SJSA1 (cell line): Measurements from ENCODE around the gene FAM184A. TPM values are rescaled to one million over a fixed set of nuclear protein-coding genes. Genes with fewer than 3 reads are reported as not detected.
A peak's percentile ranks its signal among the peaks of the same experiment; 100 is the strongest.

ENCODE experiments used
- DNase-seq, 2 experiments: peaks; one replicate each; pipeline ENCODE4 v3.0.0-alpha.2; 2015 to 2020; ENCODE audit warnings: low spot score in 2 of 2, low read depth in 1 of 2
- H3K27ac ChIP-seq: fragments of 250-450 bp; sonication (Bioruptor Pico); 2 replicates; pipeline ENCODE4 v1.5.1; 2020; ENCODE audit warnings: mild to moderate bottlenecking, moderate library complexity
- H3K27me3 ChIP-seq: fragments of 250-450 bp; sonication (Bioruptor Pico); replicated peaks from 2 replicates; pipeline ENCODE4 v1.5.1; 2020; ENCODE audit warnings: mild to moderate bottlenecking, moderate library complexity
- H3K36me3 ChIP-seq: fragments of 250-450 bp; sonication (Bioruptor Pico); 2 replicates; pipeline ENCODE4 v1.5.1; 2020; ENCODE audit warnings: mild to moderate bottlenecking
- H3K4me1 ChIP-seq: fragments of 250-450 bp; sonication (Bioruptor Pico); replicated peaks from 2 replicates; pipeline ENCODE4 v1.6.1; 2021; ENCODE audit warnings: mild to moderate bottlenecking
- H3K4me3 ChIP-seq: fragments of 250-450 bp; sonication (Bioruptor Pico); 2 replicates; pipeline ENCODE4 v1.5.1; 2020; ENCODE audit warnings: mild to moderate bottlenecking
- H3K9me3 ChIP-seq: fragments of 250-450 bp; sonication (Bioruptor Pico); replicated peaks from 2 replicates; pipeline ENCODE4 v1.5.1; 2020; ENCODE audit warnings: mild to moderate bottlenecking
- total RNA-seq: library from RNA; depleted of rRNA; stranded (reverse); fragments of >200 nt; shearing (Covaris generic); gene quantifications from 2 replicates; pipeline ENCODE4 v1.2.3, GENCODE V29; 2014

Gene FAM184A
- total RNA-seq, 1 experiment from 2014 or later = not detected

GRCh38 chr6:118970866-118971265 is 107.6 kb downstream of the FAM184A start:
- Histone ChIP-seq H3K4me1 (no peaks in the 10 kb centered on the region), H3K36me3 (no peaks in the 10 kb centered on the region), H3K9me3 (no peaks in the 10 kb centered on the region), H3K4me3 (no peak overlapping the region), H3K27me3 (no peaks in the 10 kb centered on the region; the same call in 1 of the 2 replicates), H3K27ac (no peak overlapping the region)
- DNase-seq = no peak

DNA sequence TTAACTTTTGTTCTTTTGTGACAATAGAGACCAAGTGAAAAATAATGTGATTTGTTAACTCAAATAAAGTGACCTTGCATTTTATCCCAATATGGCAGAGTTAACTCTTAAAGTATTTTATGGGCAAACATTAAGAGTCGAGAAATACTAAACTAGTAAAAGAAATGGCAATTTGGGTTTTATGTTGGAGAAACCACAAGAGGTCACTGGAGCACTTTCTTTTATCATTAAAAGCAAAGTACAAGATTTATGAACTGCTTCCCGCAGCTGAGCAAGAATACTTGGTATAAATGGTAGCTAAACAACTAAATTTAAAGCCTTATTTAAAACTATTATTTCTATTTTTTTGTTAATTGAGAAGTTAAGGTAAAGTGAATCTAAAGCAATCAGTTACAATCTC is 110.0 kb downstream of the FAM184A start:
- no peak overlapping the region for H3K4me3 ChIP-seq
- no peaks in the 10 kb centered on the region for H3K36me3 ChIP-seq
- no peak overlapping the region for H3K27ac ChIP-seq
- DNase-seq = no peak
- no peaks in the 10 kb centered on the region for H3K4me1 ChIP-seq
- no peaks in the 10 kb centered on the region for H3K9me3 ChIP-seq
- H3K27me3 ChIP-seq = no peaks in the 10 kb centered on the region; the same call in 1 of the 2 replicates

GRCh38 chr6:118967239-118967638 is 111.2 kb downstream of the FAM184A start:
- Histone ChIP-seq H3K9me3 (no peaks in the 10 kb centered on the region), H3K27ac (no peak overlapping the region)

GRCh38 chr6:118965843-118966370 is 112.6 kb downstream of the FAM184A start:
- Histone ChIP-seq H3K36me3 (no peaks in the 10 kb centered on the region), H3K4me1 (no peaks in the 10 kb centered on the region), H3K27ac (no peak overlapping the region), H3K9me3 (no peaks in the 10 kb centered on the region), H3K4me3 (no peak overlapping the region), H3K27me3 (no peaks in the 10 kb centered on the region)
- DNase-seq = no peak

More at GRCh38 chr6:118967239-118967638, 111.2 kb downstream of the FAM184A start:
- no peak for DNase-seq
- no peaks in the 10 kb centered on the region for H3K36me3 ChIP-seq
- no peaks in the 10 kb centered on the region for H3K4me1 ChIP-seq
- no peak overlapping the region for H3K4me3 ChIP-seq
- no peaks in the 10 kb centered on the region for H3K27me3 ChIP-seq

DNA sequence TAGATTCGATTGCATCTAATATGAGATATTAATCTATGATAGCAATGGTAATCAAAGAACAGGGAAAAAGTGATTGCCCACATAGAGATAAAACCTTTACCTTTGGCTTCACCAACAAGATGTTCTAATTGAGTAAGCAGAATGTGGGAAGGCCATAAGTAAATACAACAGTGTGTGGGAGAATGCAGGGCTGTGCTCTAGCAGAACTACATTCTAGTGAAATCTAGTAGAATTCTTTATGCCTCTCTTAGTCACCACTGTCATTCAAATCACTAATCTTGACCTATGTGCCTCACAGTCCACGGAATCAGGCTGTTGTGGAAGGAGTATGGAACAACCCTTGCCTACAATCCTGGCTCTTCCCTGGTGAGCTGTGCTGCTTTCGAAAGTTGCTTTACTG is 113.1 kb downstream of the FAM184A start:
- Histone ChIP-seq H3K27me3 (no peaks in the 10 kb centered on the region), H3K36me3 (no peaks in the 10 kb centered on the region), H3K9me3 (no peaks in the 10 kb centered on the region), H3K4me3 (no peak overlapping the region), H3K27ac (no peak overlapping the region), H3K4me1 (no peaks in the 10 kb centered on the region)
- no peak for DNase-seq

GRCh38 chr6:118963003-118963402 is 115.5 kb downstream of the FAM184A start:
- H3K27ac ChIP-seq = no peak overlapping the region
- no peaks in the 10 kb centered on the region for H3K27me3 ChIP-seq
- H3K36me3 ChIP-seq = no peaks in the 10 kb centered on the region
- no peak overlapping the region for H3K4me3 ChIP-seq
- H3K9me3 ChIP-seq = no peaks in the 10 kb centered on the region
- no peak for DNase-seq
- no peaks in the 10 kb centered on the region for H3K4me1 ChIP-seq

- Histone ChIP-seq H3K4me1 (no peaks in the 10 kb centered on the region), H3K36me3 (no peaks in the 10 kb centered on the region), H3K9me3 (no peaks in the 10 kb centered on the region), H3K27me3 (no peaks in the 10 kb centered on the region; the same call in 1 of the 2 replicates), H3K27ac (no peak overlapping the region), H3K4me3 (no peak overlapping the region)
- DNase-seq = no peak
These were observed 118.6 kb downstream of the FAM184A start for GRCh38 chr6:118959903-118960302.

- no peaks in the 10 kb centered on the region for H3K4me1 ChIP-seq
- H3K4me3 ChIP-seq = no peak overlapping the region
- H3K27me3 ChIP-seq = no peaks in the 10 kb centered on the region; the same call in 1 of the 2 replicates
- H3K27ac ChIP-seq = no peak overlapping the region
- no peaks in the 10 kb centered on the region for H3K36me3 ChIP-seq
- DNase-seq = no peak
- H3K9me3 ChIP-seq = no peaks in the 10 kb centered on the region
These were observed 125.1 kb downstream of the FAM184A start for GRCh38 chr6:118953391-118953790.

GRCh38 chr6:118952683-118953082 is 125.8 kb downstream of the FAM184A start:
- Histone ChIP-seq H3K36me3 (no peaks in the 10 kb centered on the region), H3K9me3 (no peaks in the 10 kb centered on the region), H3K27me3 (no peaks in the 10 kb centered on the region; the same call in 1 of the 2 replicates), H3K4me3 (no peak overlapping the region), H3K27ac (no peak overlapping the region), H3K4me1 (no peaks in the 10 kb centered on the region)
- no peak for DNase-seq

DNA sequence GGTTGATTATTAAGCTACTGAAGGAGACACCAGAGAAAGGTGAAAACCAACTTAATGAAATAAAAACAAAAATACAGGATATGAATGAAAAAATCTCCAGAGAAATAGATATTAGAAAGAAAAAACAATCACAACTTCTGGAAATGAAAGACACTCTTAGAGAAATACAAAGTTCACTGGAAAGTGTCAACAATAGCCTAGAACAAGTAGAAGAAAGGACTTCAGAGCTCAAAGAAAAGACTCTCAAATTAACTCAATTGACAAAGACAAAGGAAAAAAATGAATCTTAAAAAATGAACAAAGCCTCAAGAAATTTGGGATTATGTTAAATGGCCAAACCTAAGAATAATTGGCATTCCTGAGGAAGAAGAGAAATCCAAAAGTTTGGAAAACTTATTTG is 133.2 kb downstream of the FAM184A start:
- Histone ChIP-seq H3K27ac (no peak overlapping the region), H3K9me3 (no peaks in the 10 kb centered on the region), H3K4me1 (no peaks in the 10 kb centered on the region), H3K4me3 (no peak overlapping the region), H3K27me3 (no peaks in the 10 kb centered on the region), H3K36me3 (no peaks in the 10 kb centered on the region)
- DNase-seq = no peak

- H3K4me3 ChIP-seq = no peak overlapping the region
- H3K27ac ChIP-seq = no peak overlapping the region
- no peak for DNase-seq
- no peaks in the 10 kb centered on the region for H3K4me1 ChIP-seq
- no peaks in the 10 kb centered on the region for H3K36me3 ChIP-seq
- no peaks in the 10 kb centered on the region for H3K9me3 ChIP-seq
- H3K27me3 ChIP-seq = no peaks in the 10 kb centered on the region
These were observed 137.7 kb downstream of the FAM184A start for GRCh38 chr6:118940770-118941169.

DNA sequence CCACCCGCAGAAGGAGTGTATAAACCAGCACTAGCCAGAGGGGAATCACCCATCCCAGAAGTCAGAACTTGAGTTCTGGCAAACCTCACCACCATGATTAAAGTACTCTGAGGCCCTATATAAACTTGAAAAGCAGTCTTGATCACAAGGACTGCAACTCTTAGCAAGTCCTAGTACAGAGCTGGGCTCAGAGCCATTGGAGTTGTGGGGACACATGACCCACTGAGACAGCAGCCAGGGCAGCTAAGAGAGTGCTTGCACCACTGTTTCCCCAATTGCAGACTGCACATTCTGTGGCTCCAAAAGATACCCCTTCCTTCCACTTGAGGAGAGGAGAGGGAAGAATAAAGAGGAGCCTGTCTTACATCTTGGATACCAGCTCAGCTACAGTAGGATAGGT is 138.8 kb downstream of the FAM184A start:
- Histone ChIP-seq H3K27me3 (no peaks in the 10 kb centered on the region), H3K4me3 (no peak overlapping the region), H3K9me3 (no peaks in the 10 kb centered on the region), H3K4me1 (no peaks in the 10 kb centered on the region), H3K27ac (no peak overlapping the region), H3K36me3 (peaks cover 2% of the 10 kb centered on the region; the same call in 1 of the 2 replicates)
- DNase-seq = no peak

GRCh38 chr6:118935978-118936703 is 142.3 kb downstream of the FAM184A start:
- no peak for DNase-seq
- H3K27me3 ChIP-seq = no peaks in the 10 kb centered on the region
- no peak overlapping the region for H3K4me3 ChIP-seq

GRCh38 chr6:118935331-118935668 is 143.2 kb downstream of the FAM184A start:
- Histone ChIP-seq H3K27ac (no peak overlapping the region), H3K4me3 (peak overlapping the region; percentile 82), H3K4me1 (peaks cover 5% of the 10 kb centered on the region), H3K9me3 (no peaks in the 10 kb centered on the region), H3K36me3 (peaks cover 15% of the 10 kb centered on the region; the same call in 1 of the 2 replicates), H3K27me3 (no peaks in the 10 kb centered on the region)
- no peak for DNase-seq

More at GRCh38 chr6:118935978-118936703, 142.3 kb downstream of the FAM184A start:
- peaks cover 5% of the 10 kb centered on the region for H3K4me1 ChIP-seq
- no peak overlapping the region for H3K27ac ChIP-seq
- H3K9me3 ChIP-seq = no peaks in the 10 kb centered on the region
- H3K36me3 ChIP-seq = peaks cover 8% of the 10 kb centered on the region; the same call in 1 of the 2 replicates
